H1 (cell line): Measurements from ENCODE around the gene ZNF202. TPM values are rescaled to one million over a fixed set of nuclear protein-coding genes. Genes with fewer than 3 reads are reported as not detected.

ENCODE experiments used
- CBX8 ChIP-seq: fragments of 300-800, 300-1000 bp; sonication (generic); IDR thresholded peaks from 2 replicates; pipeline ENCODE4 v1.7.1; 2016; ENCODE audit warnings: low read depth, low read length, borderline replicate concordance
- CEBPB ChIP-seq: IDR thresholded peaks from 2 replicates; pipeline ENCODE4 v1.6.1; 2012; ENCODE audit warnings: low read depth, low read length
- CREB1 ChIP-seq: IDR thresholded peaks from 2 replicates; pipeline ENCODE4 v1.6.1; 2012; ENCODE audit warnings: inconsistent platforms
- FOSL1 ChIP-seq: IDR thresholded peaks from 2 replicates; pipeline ENCODE4 v1.6.1; 2011; ENCODE audit warnings: mild to moderate bottlenecking, low read depth, low read length, moderate library complexity; ENCODE audit not compliant: insufficient read depth
- MAFK ChIP-seq: IDR thresholded peaks from 2 replicates; pipeline ENCODE4 v1.6.1; 2012; ENCODE audit warnings: low read depth, mild to moderate bottlenecking, improper control_type of control experiment, low read length
- RFX5 ChIP-seq: IDR thresholded peaks from 2 replicates; pipeline ENCODE4 v1.6.1; 2011; ENCODE audit warnings: low read depth, low read length, improper control_type of control experiment, borderline replicate concordance
- RXRA ChIP-seq: IDR thresholded peaks from 2 replicates; pipeline ENCODE4 v1.6.1; 2011; ENCODE audit warnings: low read depth, mild to moderate bottlenecking, low read length, moderate library complexity; ENCODE audit not compliant: insufficient read depth
- SIX5 ChIP-seq: IDR thresholded peaks from 2 replicates; pipeline ENCODE4 v1.6.1; 2011; ENCODE audit warnings: mild to moderate bottlenecking, low read depth, low read length
- polyA plus RNA-seq, 7 experiments: library from polyadenylated mRNA; depleted of rRNA in 3 of 7; stranded (reverse) in 5 of 7; unstranded in 2 of 7; fragments of >200 nt in 5 of 7; fragments of 200-250 nt in 2 of 7; gene quantifications; 1 replicate in 5 of 7; 2 replicates in 1 of 7; 4 replicates in 1 of 7; pipeline versions ENCODE4 v1.2.1 to v1.2.3, GENCODE V29; 2011 to 2013; ENCODE audit warnings: missing spikeins in 2 of 7, mixed read lengths in 2 of 7
- total RNA-seq: library from RNA; stranded (reverse); fragmentation: NEBNext Ultra II Directional; extraction: Animal tissue kit (Norgen Biotek cat#: 25700); gene quantifications from 2 replicates; pipeline ENCODE4 v1.2.1, GENCODE V29; 2021

The ZNF202 gene
- total and polyA plus RNA-seq, 2 of the 8 experiments (the other 6 are each of a cell fraction or from before 2014, with no cell fraction given) = 14.1 to 33.9 TPM

GRCh38 chr11:123707606-123708205 lies 33.8 kb downstream of the ZNF202 start (continued):
- no peak for TF ChIP-seq MAFK
- TF ChIP-seq CBX8 = no peak
- no peak for TF ChIP-seq RFX5
- no peak for TF ChIP-seq RXRA
- TF ChIP-seq SIX5 = no peak
- TF ChIP-seq CREB1 = no peak
- no peak for TF ChIP-seq CEBPB
- TF ChIP-seq FOSL1 = no peak
- TF ChIP-seq, all 59 proteins: peak for 2
